ENCODE results near the gene MTFR2.
"Not testable (repeated sequence)": the region's sequence is repeated elsewhere in the genome, so short reads cannot be mapped to it uniquely, and the experiment has no call there.

The MTFR2 gene

DNA sequence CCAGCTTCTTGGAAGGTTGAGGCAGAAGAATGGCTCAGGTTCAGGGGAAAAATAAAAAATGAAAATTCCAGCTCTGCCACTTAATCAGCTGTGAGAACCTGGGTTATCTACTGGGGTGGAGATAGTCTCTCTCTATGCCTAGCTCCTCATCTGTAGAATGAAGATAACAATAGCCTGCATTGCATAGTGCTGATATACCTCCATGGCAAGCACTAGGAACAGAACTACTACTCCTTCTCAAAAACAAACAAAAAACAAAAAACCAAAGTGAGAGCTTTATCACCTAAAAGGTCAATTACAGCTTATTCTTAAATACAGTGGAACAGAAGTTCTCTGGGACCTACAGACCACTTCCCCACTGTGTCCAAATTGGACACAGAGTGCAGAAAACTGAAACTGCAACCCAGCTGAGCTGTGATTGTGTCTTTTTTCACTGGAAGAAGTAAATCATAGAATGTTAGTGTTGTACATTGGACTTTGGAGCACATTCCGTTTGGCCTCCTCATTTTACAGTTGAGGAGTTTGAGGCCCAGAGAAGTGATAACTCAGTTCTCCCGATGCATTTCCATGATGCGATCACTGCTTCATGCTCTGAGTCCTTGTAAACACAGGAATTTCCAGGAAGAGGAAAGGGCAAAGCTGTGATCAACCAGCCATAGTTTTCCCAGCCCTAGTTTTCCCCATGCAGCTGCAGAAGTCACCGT lies 23.3 kb downstream of the MTFR2 start:
- TF ChIP-seq, protein P1, sequence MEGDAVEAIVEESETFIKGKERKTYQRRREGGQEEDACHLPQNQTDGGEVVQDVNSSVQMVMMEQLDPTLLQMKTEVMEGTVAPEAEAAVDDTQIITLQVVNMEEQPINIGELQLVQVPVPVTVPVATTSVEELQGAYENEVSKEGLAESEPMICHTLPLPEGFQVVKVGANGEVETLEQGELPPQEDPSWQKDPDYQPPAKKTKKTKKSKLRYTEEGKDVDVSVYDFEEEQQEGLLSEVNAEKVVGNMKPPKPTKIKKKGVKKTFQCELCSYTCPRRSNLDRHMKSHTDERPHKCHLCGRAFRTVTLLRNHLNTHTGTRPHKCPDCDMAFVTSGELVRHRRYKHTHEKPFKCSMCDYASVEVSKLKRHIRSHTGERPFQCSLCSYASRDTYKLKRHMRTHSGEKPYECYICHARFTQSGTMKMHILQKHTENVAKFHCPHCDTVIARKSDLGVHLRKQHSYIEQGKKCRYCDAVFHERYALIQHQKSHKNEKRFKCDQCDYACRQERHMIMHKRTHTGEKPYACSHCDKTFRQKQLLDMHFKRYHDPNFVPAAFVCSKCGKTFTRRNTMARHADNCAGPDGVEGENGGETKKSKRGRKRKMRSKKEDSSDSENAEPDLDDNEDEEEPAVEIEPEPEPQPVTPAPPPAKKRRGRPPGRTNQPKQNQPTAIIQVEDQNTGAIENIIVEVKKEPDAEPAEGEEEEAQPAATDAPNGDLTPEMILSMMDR (IDR thresholded peaks at IDR 0.05; ENCODE audit: control insufficient read depth, insufficient read depth, low read depth, low read length, missing control alignments), result no peak
- DNase-seq (ENCODE audit: low read depth), result no peak
- H3K4me3 ChIP-seq (ENCODE audit: control insufficient read depth, low read depth, low read length), result no peak overlapping the region

DNA sequence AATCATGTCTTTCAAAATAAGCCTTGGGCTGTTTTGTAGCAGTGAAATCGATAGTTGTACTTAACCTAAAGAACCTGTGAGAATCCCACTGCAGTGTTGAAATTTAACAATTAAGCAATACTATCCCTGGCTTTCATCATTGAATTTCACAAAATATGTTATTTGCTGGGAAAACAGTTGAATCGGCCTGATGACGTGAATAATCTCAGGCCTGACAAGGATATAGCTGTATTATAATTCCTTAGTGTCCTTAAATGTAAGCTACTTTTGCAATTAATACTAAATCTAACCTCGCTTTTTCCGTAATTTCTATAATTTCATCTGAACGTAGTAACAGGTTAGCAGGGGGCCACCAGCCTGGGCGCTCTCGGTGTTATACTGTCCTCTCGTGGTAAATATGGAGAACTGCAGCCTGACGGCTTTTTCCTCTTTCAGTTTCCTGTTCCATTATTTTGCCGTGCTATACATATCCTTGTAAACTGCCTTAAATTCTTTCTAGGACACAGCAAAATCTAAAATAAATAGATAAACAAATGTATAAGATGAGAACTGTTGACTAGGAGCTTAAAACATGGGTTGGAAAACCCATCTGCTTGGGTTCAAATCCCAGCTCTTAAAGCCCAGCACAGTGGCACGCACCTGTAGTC lies 24.0 kb downstream of the MTFR2 start:
- no peak overlapping the region for H3K4me3 ChIP-seq (ENCODE audit: control insufficient read depth, low read depth, low read length)
- TF ChIP-seq, protein P1 (IDR thresholded peaks at IDR 0.05; ENCODE audit: control insufficient read depth, insufficient read depth, low read depth, low read length, missing control alignments), result peak; percentile 100
- DNase-seq (ENCODE audit: low read depth), result peak; percentile 14

DNA sequence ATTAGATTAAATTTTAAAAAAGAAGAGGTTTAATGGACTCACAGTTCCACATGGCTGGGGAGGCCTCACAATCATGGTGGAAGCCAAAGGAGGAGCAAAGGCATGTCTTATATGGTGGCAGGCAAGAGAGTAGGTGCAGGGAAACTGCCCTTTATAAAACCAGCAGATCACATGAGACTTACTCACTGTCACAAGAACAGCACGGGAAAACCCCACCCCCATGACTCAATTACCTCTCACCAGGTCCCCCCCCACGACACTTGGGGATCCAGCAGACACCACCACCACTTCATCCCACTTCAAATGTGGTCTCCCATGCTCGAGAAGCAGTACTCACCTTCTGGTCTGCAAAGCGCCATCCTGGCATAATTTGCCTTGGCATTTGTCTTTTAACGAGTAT lies 24.6 kb downstream of the MTFR2 start:
- H3K4me3 ChIP-seq (ENCODE audit: control insufficient read depth, low read depth, low read length), result no peak overlapping the region
- DNase-seq (ENCODE audit: low read depth), result no peak
- TF ChIP-seq, protein P1 (IDR thresholded peaks at IDR 0.05; ENCODE audit: control insufficient read depth, insufficient read depth, low read depth, low read length, missing control alignments), result no peak

DNA sequence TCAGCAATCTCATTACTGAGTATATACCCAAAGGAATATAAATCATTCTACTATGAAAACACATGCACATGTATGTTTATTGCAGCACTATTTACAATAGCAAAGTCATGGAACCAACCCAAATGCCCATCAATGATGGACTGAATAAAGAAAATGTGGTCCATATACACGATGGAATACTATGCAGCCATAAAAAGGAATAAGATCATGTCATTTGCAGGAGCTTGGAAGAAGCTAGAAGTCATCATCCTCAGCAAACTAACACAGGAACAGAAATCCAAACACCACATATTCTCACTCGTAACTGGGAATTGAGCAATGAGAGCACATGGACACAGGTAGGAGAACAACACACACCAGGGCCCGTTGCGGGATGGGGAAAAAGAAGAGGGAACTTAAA lies 25.1 kb downstream of the MTFR2 start:
- not testable (repeated sequence) for DNase-seq (ENCODE audit: low read depth); H3K4me3 ChIP-seq (ENCODE audit: control insufficient read depth, low read depth, low read length)

DNA sequence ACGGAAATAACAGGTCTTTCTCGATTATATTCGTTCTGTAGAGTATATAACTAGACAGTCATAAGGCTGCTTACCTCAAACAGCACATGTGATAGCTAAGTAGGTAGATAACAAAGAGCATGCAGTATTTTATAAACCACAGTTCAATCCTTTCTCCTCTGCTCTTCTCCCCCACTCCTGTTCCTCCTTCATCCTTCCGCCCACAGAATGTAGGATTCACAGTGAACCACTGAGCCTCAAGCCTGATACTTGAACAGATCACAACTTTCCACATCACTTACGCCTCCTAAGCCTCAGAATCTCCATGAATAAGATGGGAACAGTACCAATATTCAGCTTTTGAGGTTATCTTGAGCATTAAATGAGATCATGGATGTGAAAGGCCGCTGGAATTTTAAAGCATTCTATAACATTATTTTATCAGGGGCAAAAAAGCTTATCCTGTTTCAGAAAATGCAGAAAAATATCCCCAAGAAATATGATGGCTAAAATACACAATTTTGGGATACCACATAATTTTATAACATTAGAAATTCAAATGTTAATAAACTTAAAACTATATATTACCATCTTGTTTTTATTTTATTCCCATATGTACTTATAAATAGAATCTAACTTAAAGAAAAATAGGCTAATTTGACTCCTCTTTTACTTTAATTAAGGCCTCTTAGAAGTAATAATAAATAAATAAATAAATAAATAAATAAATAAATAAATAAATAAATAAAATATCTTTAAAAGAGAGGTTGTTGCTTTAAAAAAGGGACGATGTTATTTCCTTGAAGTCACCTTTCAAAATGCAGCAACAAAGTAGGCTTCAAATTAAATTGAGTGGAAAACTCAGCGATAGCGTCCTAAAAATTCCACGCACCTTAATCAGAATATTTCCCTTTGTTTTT lies 33.4 kb downstream of the MTFR2 start:
- no peak overlapping the region for H3K4me3 ChIP-seq (ENCODE audit: control insufficient read depth, low read depth, low read length)
- TF ChIP-seq, protein P1 (IDR thresholded peaks at IDR 0.05; ENCODE audit: control insufficient read depth, insufficient read depth, low read depth, low read length, missing control alignments), result no peak
- DNase-seq (ENCODE audit: low read depth), result no peak

DNA sequence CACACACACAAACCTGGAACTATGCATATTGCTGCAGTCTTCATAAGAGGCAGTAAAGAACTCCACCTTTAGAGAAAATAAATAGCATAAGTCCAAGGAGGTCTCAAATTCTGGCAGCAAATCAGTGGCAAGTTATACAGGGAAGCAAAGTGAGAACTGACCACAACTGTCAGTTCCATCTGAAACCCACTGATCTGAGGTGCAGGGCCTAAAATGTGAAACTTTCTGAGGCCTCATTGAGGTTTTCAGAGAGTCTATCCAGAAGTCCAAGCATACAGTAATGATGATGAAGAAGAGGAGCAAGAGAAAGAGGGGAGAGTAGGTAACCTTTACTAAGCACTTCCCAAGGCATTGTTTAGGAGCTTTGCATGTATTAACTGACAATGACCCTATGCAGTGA lies 36.3 kb downstream of the MTFR2 start:
- TF ChIP-seq, protein P1 (IDR thresholded peaks at IDR 0.05; ENCODE audit: control insufficient read depth, insufficient read depth, low read depth, low read length, missing control alignments), result no peak
- H3K4me3 ChIP-seq (ENCODE audit: control insufficient read depth, low read depth, low read length), result no peak overlapping the region
- DNase-seq (ENCODE audit: low read depth), result no peak
